G401 (cell line): ENCODE data around the gene PLEKHA7. TPM values are rescaled to one million over a fixed set of nuclear protein-coding genes. Genes with fewer than 3 reads are reported as not detected.
"Not testable (repeated sequence)": the region's sequence is repeated elsewhere in the genome, so short reads cannot be mapped to it uniquely, and the experiment has no call there.

Source experiments
- DNase-seq: peaks from one replicate; pipeline ENCODE4 v3.0.0-alpha.2; 2015; ENCODE audit warnings: low spot score
- in situ Hi-C: cut with HindIII; loops from 2 replicates; pipeline ENCODE4 v1.10.0; 2016; ENCODE audit warnings: low sequenced_read_pairs, mixed read lengths
- total RNA-seq: library from RNA; depleted of rRNA; stranded (reverse); fragments of >200 nt; shearing (Covaris generic); gene quantifications from 2 replicates; pipeline ENCODE4 v1.2.3, GENCODE V29; 2014

The PLEKHA7 gene
- total RNA-seq, 1 experiment from 2014 or later = 0.03 TPM

- in situ Hi-C loops = no loop called here
- no peak for DNase-seq
These were observed 3.3 kb downstream of the PLEKHA7 start for GRCh38 chr11:17010851-17011420.

GRCh38 chr11:17008099-17008498, 6.1 kb downstream of the PLEKHA7 start:
- DNase-seq = no peak
- in situ Hi-C loops = no loop called here

- in situ Hi-C loops = no loop called here
- DNase-seq = no peak
These were observed 8.6 kb downstream of the PLEKHA7 start for GRCh38 chr11:17005646-17006045.

GRCh38 chr11:17004486-17005148, 9.6 kb downstream of the PLEKHA7 start:
- no peak for DNase-seq
- in situ Hi-C loops = no loop called here

- DNase-seq = no peak
- in situ Hi-C loops = no loop called here
These were observed 10.8 kb downstream of the PLEKHA7 start for GRCh38 chr11:17003426-17003825.

- in situ Hi-C loops = no loop called here
- no peak for DNase-seq
These were observed 11.7 kb downstream of the PLEKHA7 start for GRCh38 chr11:17002543-17002942.

GRCh38 chr11:17001806-17002205, 12.4 kb downstream of the PLEKHA7 start:
- in situ Hi-C loops = no loop called here
- no peak for DNase-seq

GRCh38 chr11:17000987-17001386, 13.2 kb downstream of the PLEKHA7 start:
- DNase-seq = no peak
- in situ Hi-C loops = no loop called here

GRCh38 chr11:17000253-17000652, 14.0 kb downstream of the PLEKHA7 start:
- DNase-seq, in situ Hi-C loops: not testable (repeated sequence)

GRCh38 chr11:16999116-16999515, 15.1 kb downstream of the PLEKHA7 start:
- no peak for DNase-seq
- in situ Hi-C loops = no loop called here

GRCh38 chr11:16997624-16998023, 16.6 kb downstream of the PLEKHA7 start:
- no peak for DNase-seq
- in situ Hi-C loops = no loop called here

- DNase-seq = no peak
- in situ Hi-C loops = no loop called here
These were observed 20.7 kb downstream of the PLEKHA7 start for GRCh38 chr11:16993495-16993894.

- in situ Hi-C loops = no loop called here
- no peak for DNase-seq
These were observed 21.4 kb downstream of the PLEKHA7 start for GRCh38 chr11:16992846-16993245.

- in situ Hi-C loops = no loop called here
- DNase-seq = no peak
These were observed 24.7 kb downstream of the PLEKHA7 start for GRCh38 chr11:16989554-16989953.

GRCh38 chr11:16987205-16987568, 27.0 kb downstream of the PLEKHA7 start:
- DNase-seq = no peak
- in situ Hi-C loops = no loop called here

GRCh38 chr11:16986434-16987204, 27.6 kb downstream of the PLEKHA7 start:
- in situ Hi-C loops = no loop called here
- no peak for DNase-seq

- in situ Hi-C loops = no loop called here
- DNase-seq = no peak
These were observed 28.9 kb downstream of the PLEKHA7 start for GRCh38 chr11:16985297-16985696.

GRCh38 chr11:16984229-16984628, 30.0 kb downstream of the PLEKHA7 start:
- in situ Hi-C loops = no loop called here
- DNase-seq = no peak

GRCh38 chr11:16982809-16983208, 31.4 kb downstream of the PLEKHA7 start:
- in situ Hi-C loops = no loop called here
- DNase-seq = no peak

GRCh38 chr11:16982256-16982671, 31.9 kb downstream of the PLEKHA7 start:
- in situ Hi-C loops = no loop called here
- no peak for DNase-seq
